DND-41 (cell line): ENCODE results near the gene ARID5A.

Experiments used
- ATAC-seq: fragments of 200-7000 bp; cut with Tn5 transposase; 3 replicates; pipeline ENCODE4 v1.9.1; 2021; ENCODE audit warnings: low read depth; ENCODE audit not compliant: insufficient read depth
- DNase-seq: peaks from one replicate; pipeline ENCODE4 v3.0.0-alpha.2; 2020
- H2AFZ ChIP-seq: 2 replicates; pipeline ENCODE4 v1.6.0; 2012; ENCODE audit warnings: low read depth, low read length
- H3K27ac ChIP-seq: 2 replicates; pipeline ENCODE4 v1.5.1; 2012; ENCODE audit warnings: low read length, inconsistent platforms
- H3K27me3 ChIP-seq: fragments of 200-600 bp; sonication (generic); 2 replicates; pipeline ENCODE4 v1.6.0; 2012; ENCODE audit warnings: low read length, mild to moderate bottlenecking, inconsistent platforms; ENCODE audit not compliant: insufficient read depth, poor library complexity
- H3K36me3 ChIP-seq: 2 replicates; pipeline ENCODE4 v1.5.1; 2012; ENCODE audit warnings: low read length, inconsistent platforms; ENCODE audit not compliant: insufficient read depth
- H3K4me1 ChIP-seq: 2 replicates; pipeline ENCODE4 v1.5.1; 2012; ENCODE audit warnings: mild to moderate bottlenecking, low read length; ENCODE audit not compliant: insufficient read depth
- H3K4me2 ChIP-seq: 2 replicates; pipeline ENCODE4 v1.6.0; 2012; ENCODE audit warnings: mild to moderate bottlenecking, moderate library complexity, low read length, inconsistent platforms; ENCODE audit not compliant: insufficient read depth
- H3K4me3 ChIP-seq, 2 experiments: fragments of 200-600 bp in 1 of 2; shearing (Covaris generic) in 1 of 2; 2 replicates each; pipeline ENCODE4 v1.5.1; 2012 to 2016; ENCODE audit warnings: inconsistent platforms in 2 of 2, low read length in 2 of 2, mild to moderate bottlenecking in 2 of 2, low read depth in 1 of 2, moderate library complexity in 1 of 2
- H3K79me2 ChIP-seq: 2 replicates; pipeline ENCODE4 v1.6.0; 2012; ENCODE audit warnings: low read length, inconsistent platforms; ENCODE audit not compliant: insufficient read depth
- H3K9ac ChIP-seq: 2 replicates; pipeline ENCODE4 v1.6.0; 2012; ENCODE audit warnings: low read depth, mild to moderate bottlenecking, inconsistent platforms, low read length, moderate library complexity
- H3K9me3 ChIP-seq: 2 replicates; pipeline ENCODE4 v1.5.1; 2012; ENCODE audit warnings: low read length, moderate library complexity, mild to moderate bottlenecking, inconsistent platforms; ENCODE audit not compliant: insufficient read depth, severe bottlenecking
- H4K20me1 ChIP-seq: 2 replicates; pipeline ENCODE4 v1.6.0; 2012; ENCODE audit warnings: low read length; ENCODE audit not compliant: insufficient read depth
- EZH2 ChIP-seq: IDR thresholded peaks from 3 replicates; pipeline ENCODE4 v1.6.1; 2012; ENCODE audit warnings: borderline replicate concordance, low read depth, mild to moderate bottlenecking, moderate library complexity, low read length, inconsistent platforms; ENCODE audit not compliant: severe bottlenecking
- TF ChIP-seq, protein P1 (sequence below): IDR thresholded peaks from 2 replicates; pipeline ENCODE4 v1.5.1; 2012; ENCODE audit warnings: borderline replicate concordance, low read length, moderate library complexity, mild to moderate bottlenecking; ENCODE audit not compliant: poor library complexity, severe bottlenecking; ENCODE audit errors: extremely low read depth

Gene ARID5A

DNA sequence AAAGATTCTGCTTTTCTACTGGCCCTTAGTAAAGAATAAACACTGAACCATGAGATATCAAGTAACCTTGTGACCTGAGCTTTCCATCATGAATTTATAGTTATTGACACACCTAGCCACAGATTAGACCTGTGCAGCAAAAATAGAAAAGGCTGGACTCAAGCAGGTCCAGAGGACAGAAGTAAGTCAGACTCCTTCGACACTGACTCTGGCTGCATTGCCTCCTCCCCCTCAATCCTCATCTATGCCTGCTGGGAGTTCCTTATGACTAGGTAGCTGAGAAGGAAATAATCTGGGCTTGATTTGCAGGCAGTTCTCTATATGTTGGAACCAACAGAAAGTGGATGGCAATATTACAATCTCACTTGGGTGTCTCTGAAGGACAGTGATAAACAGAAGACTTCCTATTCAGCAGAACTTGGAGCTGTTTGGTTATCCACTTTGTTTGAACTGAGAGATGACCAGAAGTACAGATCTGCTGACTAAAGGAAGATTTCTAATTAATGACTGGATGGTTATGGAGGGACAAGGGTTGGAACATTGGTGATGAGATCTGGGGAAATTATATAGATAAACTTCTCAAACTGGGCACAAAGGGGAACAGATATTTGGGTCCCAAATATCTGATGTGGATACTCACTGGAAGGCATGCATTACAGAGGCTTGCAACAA is 39.4 kb downstream of the ARID5A start:
- H3K27me3 ChIP-seq, result no peaks in the 10 kb centered on the region
- no peaks in the 10 kb centered on the region for H4K20me1 ChIP-seq
- H3K79me2 ChIP-seq, result no peaks in the 10 kb centered on the region
- ATAC-seq (no peak), DNase-seq (no peak)
- no peak overlapping the region for H3K27ac ChIP-seq
- TF ChIP-seq EZH2, result no peak
- TF ChIP-seq, protein P1, sequence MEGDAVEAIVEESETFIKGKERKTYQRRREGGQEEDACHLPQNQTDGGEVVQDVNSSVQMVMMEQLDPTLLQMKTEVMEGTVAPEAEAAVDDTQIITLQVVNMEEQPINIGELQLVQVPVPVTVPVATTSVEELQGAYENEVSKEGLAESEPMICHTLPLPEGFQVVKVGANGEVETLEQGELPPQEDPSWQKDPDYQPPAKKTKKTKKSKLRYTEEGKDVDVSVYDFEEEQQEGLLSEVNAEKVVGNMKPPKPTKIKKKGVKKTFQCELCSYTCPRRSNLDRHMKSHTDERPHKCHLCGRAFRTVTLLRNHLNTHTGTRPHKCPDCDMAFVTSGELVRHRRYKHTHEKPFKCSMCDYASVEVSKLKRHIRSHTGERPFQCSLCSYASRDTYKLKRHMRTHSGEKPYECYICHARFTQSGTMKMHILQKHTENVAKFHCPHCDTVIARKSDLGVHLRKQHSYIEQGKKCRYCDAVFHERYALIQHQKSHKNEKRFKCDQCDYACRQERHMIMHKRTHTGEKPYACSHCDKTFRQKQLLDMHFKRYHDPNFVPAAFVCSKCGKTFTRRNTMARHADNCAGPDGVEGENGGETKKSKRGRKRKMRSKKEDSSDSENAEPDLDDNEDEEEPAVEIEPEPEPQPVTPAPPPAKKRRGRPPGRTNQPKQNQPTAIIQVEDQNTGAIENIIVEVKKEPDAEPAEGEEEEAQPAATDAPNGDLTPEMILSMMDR, result no peak
- H3K36me3 ChIP-seq, result no peaks in the 10 kb centered on the region
- H3K4me1 ChIP-seq, result no peaks in the 10 kb centered on the region
- no peak overlapping the region for H3K4me3 ChIP-seq
- no peak overlapping the region for H2AFZ ChIP-seq
- no peak overlapping the region for H3K9ac ChIP-seq
- H3K4me2 ChIP-seq, result no peak overlapping the region
- H3K9me3 ChIP-seq, result no peaks in the 10 kb centered on the region

DNA sequence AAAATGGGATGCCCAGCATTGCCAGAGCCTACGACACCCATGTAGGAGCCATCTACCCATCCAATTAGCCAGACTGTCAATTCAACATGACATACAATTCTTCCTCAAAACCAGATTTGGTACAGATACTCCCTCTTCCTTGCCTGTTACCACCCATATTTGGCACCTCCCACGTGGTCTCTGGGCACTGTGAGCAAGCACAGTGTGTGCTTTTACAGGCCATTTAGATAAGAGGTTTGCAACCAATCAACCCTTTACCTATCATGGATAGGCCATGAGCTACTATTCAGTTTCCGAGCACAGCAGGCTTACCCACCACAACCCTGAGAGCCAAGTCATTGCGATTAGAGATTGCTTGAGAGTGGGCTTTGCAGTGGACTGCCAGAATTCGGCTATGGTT is 40.9 kb downstream of the ARID5A start:
- DNase-seq, result no peak
- Histone ChIP-seq H3K79me2 (no peaks in the 10 kb centered on the region), H3K4me1 (no peaks in the 10 kb centered on the region), H2AFZ (no peak overlapping the region), H4K20me1 (no peaks in the 10 kb centered on the region), H3K9ac (no peak overlapping the region), H3K36me3 (no peaks in the 10 kb centered on the region), H3K27ac (no peak overlapping the region), H3K9me3 (no peaks in the 10 kb centered on the region), H3K4me2 (no peak overlapping the region), H3K4me3 (no peak overlapping the region), H3K27me3 (no peaks in the 10 kb centered on the region)
- ATAC-seq, result no peak
- TF ChIP-seq, protein P1, result no peak
- TF ChIP-seq EZH2, result no peak

DNA sequence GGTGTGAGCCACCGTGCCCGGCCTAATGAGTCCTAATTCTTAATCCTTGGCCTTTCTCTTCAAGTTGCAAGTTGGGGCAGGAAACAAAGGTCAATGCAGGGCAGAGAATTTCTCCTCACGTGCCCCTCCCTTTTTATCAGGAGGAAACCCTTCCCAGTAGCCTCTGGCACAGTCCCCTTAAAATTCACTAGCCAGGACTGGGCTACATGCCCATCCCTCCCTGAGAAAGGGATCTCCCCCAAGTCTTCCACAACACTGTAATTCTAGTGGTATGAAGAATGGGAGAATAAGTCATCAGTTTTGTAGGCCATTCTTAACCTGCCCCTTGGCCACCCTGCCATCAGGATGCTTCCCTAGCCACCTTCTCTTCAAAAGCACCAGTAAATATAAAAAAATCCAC is 42.2 kb downstream of the ARID5A start:
- no peak for TF ChIP-seq EZH2
- TF ChIP-seq, protein P1, result no peak

DNA sequence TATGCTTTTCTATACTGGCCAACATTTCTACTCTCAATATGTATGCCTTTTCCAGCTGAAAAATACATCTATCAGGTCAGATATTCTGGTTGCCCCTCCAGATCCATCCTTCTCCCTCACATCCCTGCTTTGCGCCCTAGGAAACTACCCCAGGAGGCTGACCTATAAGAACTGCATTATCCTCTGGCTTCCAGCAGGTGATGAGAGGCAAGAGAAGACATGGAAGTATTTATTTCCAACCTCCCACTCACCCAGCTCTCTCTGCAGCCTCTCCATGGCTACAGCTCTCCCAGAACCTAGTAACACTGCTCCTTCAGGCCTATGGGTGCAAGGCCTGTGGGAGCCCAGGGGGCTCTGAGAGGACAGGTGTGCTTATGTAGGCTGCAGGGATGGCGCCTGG is 42.9 kb downstream of the ARID5A start:
- Histone ChIP-seq H3K4me1 (no peaks in the 10 kb centered on the region), H4K20me1 (no peaks in the 10 kb centered on the region), H2AFZ (no peak overlapping the region), H3K27me3 (no peaks in the 10 kb centered on the region), H3K9me3 (no peaks in the 10 kb centered on the region), H3K4me3 (no peak overlapping the region), H3K36me3 (peaks cover under 1% of the 10 kb centered on the region; the same call in 1 of the 2 replicates), H3K27ac (no peak overlapping the region), H3K9ac (no peak overlapping the region), H3K4me2 (no peak overlapping the region), H3K79me2 (no peaks in the 10 kb centered on the region)
- DNase-seq, result no peak
- ATAC-seq, result no peak; the same call in 2 of the 3 replicates
- TF ChIP-seq EZH2, result no peak
- TF ChIP-seq, protein P1, result no peak

More for the DNA sequence above, 42.2 kb downstream of the ARID5A start:
- Histone ChIP-seq H3K9me3 (no peaks in the 10 kb centered on the region), H3K36me3 (no peaks in the 10 kb centered on the region), H3K27ac (no peak overlapping the region), H3K9ac (no peak overlapping the region), H4K20me1 (no peaks in the 10 kb centered on the region), H3K79me2 (no peaks in the 10 kb centered on the region), H3K4me3 (no peak overlapping the region), H3K4me1 (no peaks in the 10 kb centered on the region), H3K27me3 (no peaks in the 10 kb centered on the region), H3K4me2 (no peak overlapping the region), H2AFZ (no peak overlapping the region)
- ATAC-seq (no peak), DNase-seq (no peak)
